GM19452 (cell line): ENCODE results near the gene USP54.

Source experiments
- ATAC-seq: cut with Tn5 transposase; IDR thresholded peaks from one replicate; pipeline ENCODE4 v1.9.1; 2021; ENCODE audit not compliant: unreplicated experiment

USP54 gene

GRCh38 chr10:73469579-73469978 lies 121.6 kb downstream of the USP54 start:
- ATAC-seq: no peak

- ATAC-seq: no peak
These were observed 123.9 kb downstream of the USP54 start for GRCh38 chr10:73467206-73467605.

GRCh38 chr10:73465978-73466726 lies 125.0 kb downstream of the USP54 start:
- ATAC-seq: no peak

- no peak for ATAC-seq
These were observed 130.2 kb downstream of the USP54 start for GRCh38 chr10:73460897-73461296.

- no peak for ATAC-seq
These were observed 131.3 kb downstream of the USP54 start for GRCh38 chr10:73459683-73460314.

- ATAC-seq: no peak
These were observed 134.8 kb downstream of the USP54 start for GRCh38 chr10:73456187-73456890.

GRCh38 chr10:73449113-73449512 lies 142.0 kb downstream of the USP54 start:
- ATAC-seq: no peak

GRCh38 chr10:73448384-73448783 lies 142.8 kb downstream of the USP54 start:
- ATAC-seq: no peak
